ENCODE data around the gene TBPL1.

Gene TBPL1

DNA sequence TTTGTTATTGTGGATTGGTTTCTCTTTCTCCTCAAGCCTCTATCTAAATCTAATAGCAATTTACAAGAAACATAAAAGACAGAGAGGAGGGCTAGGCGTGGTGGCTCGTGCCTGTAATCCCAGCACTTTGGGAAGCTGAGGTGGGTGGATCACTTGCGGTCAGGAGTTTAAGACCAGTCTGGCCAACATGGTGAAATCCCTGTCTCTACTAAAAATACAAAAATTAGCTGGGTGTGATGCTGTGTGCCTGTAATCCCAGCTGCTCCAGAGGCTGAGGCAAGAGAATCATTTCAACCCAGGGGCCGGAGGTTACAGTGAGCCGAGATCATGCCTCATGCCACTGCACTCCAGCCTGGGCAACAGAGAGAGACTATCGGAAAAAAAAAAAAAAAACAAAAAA is 52.8 kb downstream of the TBPL1 start:
- DNase-seq (ENCODE audit: low read depth, low spot score) = no peak

DNA sequence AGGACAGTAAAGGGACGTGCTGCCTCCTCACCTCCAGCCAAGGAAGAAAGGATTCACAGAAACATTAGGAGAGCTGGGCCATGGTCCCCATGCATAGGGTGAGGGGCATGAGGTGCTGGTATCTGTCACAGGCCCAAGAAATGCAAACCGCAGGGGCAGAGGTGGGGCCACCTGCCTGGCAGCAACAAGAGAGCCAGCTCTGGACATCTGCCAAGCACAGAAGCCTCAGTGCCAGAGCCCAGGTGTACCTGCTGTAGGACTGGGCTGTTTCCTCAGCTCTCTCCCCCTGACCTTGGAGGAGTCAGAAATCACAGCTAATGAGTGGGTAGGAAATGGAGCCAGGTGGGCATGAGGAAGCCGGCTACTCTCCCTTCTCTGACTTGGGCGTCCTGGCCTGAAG is 54.1 kb downstream of the TBPL1 start:
- no peak for DNase-seq (ENCODE audit: low read depth, low spot score)

DNA sequence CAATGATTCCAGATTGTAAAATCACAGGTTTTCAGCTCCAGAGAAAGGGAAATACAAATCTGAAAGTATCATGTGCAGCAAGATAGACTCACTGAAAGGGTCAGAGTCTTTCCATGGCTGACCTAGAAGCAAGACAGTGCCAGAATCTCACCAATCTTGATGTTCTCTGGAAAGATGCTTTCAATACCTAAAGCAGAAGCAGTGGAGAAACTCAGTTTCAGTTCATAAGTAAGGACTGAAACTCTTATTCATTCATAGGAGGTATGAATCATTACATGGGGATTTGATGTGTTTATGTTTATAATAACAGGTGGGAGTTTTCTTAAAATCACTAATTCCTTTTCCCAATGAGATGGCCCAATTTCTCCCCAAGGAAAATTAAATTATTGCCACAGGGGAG is 56.9 kb downstream of the TBPL1 start:
- no peak for DNase-seq (ENCODE audit: low read depth, low spot score)

DNA sequence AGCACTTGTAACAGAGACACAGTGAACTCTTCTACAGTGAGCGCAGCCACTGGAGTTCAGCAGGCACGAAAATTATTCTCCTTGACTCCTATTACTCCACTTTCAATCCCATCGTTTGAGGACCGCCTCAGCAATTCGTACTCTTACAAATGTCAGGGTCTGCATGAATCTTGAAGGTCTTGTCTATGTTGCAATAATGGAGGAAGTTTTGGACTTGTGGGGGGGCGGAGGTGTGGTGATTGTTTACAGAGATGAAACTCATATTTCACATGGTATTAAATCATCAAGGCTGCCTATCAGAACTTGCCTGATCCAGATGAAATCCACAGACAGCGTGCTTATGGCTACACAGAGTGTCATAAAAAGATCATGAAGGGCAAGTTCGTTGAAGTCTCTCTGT is 57.4 kb downstream of the TBPL1 start:
- DNase-seq (ENCODE audit: low read depth, low spot score) = no peak

DNA sequence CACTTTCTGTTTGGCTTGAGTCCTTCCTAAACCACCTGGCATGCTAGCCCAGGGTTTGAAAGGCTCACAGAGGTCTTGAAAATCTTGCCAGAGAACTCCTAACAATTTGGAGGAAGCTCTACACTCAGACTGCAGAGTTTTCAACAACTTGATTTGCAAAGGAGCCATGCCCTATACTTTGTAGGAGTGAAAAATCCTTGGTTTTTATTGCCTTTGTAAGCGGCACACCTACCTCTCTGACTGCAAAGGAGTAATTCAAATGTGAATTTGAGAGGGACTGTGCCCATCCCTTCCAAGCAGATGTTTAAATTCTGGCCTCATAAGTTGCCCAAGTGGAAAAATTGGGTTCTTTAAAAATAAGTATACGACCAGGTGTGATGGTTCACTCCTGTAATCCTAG is 58.0 kb downstream of the TBPL1 start:
- no peak for DNase-seq (ENCODE audit: low read depth, low spot score)

DNA sequence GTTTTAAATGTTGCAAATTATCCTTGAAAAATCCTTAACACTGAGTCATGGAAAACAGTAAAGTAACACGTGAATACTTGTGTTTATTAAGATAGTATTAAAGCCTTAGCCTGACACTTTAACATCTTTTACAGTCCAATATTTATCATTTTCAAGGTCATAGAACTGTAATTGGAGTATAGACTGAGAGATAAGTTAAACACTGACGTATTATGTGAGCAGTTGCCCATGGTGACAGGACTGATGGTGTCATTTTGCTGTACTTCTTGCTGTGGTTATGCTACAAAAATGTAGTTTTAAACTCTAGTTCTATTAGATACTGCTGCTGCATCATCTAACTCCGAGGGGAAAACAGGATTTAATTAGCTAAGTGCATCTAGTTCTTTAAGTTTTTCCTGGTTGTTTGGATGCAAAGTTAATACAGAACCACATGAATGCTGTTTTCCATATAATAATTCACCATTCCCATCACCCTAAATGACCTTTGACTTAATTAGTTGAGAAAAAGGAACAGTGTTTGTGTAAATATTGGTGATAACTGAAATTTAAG is 61.6 kb downstream of the TBPL1 start:
- DNase-seq (ENCODE audit: low read depth, low spot score) = no peak

DNA sequence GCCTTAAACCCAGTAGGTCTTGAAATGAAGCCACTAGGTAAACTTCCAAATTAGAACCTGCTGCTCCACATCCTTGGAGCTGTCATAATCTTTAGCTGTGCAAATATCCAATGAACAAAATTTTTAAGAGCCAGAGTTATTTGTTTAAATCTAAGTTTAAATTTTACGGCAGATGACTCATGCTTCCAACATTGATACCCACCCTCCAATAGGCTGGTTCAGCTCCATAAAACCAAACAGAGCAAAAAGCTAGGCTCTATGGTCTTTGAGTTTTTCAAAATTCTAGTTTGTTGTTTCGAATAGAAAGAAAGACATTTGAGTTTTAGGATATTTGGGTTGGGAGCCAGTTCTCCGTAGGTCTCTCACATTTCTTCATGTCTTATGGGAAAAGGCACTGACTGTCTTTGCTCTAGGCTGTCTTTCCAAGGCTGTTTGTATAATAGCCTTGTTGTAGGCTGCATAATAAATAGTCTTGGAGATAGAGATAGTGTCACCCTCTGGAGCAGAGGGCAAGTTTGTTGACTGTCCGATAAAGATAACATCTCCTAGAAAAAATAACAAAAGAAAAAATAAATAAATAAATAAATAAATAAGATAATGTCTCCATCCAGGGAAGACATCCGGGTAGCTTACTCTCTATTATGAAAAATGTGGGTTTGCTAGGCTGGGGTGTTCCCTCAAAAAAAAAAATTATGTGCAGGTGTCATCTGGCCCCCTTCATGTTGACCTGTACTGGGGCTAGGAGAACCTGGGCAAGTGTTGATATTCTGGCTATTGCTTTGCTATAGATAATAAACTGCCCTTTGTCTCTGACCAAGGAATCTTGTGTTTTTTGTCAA is 62.9 kb downstream of the TBPL1 start:
- DNase-seq (ENCODE audit: low read depth, low spot score) = no peak

DNA sequence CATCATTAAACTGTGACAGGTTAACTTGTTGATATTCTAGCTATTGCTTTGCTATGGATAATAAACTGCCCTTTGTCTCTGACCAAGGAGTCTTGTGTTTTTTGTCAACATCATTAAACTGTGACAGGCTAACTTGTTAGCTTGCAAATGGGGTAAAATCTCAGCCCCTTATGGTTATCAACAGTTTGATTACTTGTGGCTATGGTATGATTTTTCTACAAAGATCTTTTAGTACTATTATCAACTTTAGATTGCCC is 63.5 kb downstream of the TBPL1 start:
- DNase-seq (ENCODE audit: low read depth, low spot score) = no peak

DNA sequence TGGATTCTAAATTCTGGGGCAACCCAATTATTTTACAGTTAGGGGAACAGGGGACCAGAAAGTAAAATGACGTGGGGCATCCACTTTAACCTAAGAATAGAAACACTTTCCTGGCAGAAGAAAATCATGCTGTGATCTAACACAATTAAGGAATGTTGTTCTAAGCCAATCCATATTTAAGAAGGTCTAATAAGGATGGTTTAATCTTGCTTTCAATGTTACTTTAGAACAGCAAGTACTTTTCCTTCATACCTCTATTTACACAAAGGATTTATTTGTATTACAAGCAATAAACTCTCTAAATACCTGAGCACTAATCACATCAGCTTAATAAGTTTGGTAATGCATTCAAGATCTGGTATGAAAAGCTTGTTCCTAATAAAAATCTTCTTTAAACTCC is 67.0 kb downstream of the TBPL1 start:
- no peak for DNase-seq (ENCODE audit: low read depth, low spot score)

DNA sequence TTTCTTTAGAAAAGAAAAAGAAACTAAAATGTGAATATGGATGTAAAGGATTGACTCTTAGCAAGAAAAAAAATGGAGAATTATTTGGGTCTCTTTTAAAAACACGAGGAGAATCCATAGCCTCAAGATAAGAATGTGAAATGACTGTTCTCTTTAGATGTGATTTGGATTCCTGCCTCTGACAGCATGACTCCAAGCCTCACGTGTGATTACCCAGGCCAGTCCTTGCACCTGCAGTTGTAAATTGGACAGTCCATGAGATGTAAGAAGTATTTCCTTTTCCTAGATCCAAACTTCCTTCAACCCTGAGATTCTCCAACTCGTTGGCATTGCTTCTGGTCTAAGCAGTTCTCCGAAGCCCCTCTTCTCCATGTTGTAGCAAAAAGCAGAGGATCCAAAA is 67.5 kb downstream of the TBPL1 start:
- no peak for DNase-seq (ENCODE audit: low read depth, low spot score)

DNA sequence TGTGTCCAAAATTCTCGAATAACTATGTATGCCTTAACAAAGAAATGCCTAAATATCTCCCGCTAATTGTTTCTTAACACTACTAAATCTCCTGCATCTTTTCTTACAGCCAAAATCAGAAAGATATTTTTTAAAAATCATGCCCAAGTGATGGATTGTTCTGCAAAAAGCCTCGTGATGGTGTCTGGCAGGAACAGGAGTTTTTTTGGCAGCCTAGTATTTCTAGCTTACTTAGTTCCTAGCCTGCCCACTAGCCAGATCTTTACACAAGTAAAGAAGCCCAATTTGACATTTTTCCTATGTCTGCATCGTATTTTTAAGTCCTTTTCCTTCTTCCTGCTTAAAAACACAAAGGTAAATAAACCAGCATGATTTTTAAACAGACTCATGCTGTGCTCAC is 67.9 kb downstream of the TBPL1 start:
- DNase-seq (ENCODE audit: low read depth, low spot score) = no peak

DNA sequence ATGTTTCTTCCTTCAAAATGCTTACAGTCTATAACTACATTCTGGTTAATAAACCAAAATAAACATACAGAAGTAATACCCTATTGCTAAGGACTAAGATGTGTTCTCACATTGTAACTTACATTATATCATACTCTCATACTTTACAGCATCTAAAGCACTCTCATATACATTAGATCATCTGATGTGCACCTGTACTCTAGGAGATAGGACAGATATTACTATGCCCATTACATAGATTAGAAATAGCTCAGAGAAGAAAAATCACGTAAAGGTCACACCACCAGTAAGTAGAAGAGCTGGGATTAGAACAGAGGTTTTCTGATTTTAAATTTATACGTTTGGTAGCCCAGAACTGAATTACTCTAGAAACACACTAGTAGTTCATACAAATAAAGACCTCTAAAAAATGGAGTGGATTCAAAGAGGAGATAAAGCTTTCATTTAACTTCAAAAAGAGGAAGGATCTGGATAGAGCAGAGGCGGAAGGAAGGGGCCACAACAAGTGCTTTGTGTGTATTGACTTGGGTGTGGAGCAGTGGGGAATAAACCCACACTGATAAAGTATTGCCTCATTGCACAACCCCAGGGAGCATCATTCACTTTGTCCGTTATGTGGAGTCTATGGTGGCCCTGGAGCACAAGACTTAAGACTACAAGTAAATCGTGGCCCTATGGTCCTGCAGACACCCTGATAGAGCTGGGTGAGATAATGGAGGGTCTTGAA is 68.5 kb downstream of the TBPL1 start:
- DNase-seq (ENCODE audit: low read depth, low spot score) = no peak

DNA sequence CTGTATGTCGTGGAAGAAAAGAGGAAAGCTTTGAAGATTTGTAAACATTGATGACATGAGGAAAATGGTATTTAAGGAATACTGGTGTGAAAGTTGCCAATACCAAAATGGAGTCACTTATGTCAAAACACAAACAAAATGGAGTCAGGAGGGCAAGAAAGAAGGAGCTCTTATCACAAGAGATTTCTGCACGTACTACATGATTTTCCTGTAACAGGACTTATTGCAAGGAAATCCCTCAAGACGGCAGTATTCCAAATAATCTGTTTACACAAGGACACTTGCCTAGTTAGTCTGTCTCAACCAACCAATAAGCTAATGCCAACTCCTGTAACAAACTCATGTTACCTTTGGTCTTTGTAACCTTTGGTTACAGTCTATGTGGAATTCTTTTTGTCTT is 69.6 kb downstream of the TBPL1 start:
- DNase-seq (ENCODE audit: low read depth, low spot score) = no peak

DNA sequence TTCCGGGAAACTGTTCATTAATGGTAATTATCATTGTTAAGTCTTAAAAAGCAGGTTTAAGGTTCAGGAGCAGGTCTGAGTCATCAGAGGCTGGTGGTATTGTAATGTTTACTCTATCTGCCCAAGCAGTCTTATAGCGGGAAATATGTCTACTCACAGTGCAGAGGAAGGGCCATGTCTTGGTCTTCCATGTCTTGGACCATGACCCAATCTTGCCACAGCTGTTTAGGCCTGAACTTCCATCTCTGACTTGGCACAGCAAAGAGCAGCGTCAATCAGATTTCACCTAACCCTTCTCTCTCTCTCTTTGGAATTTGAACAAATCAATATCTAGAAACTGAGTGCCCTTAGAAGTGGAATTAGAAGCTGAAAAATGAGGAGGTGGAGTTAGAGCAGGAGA is 73.6 kb downstream of the TBPL1 start:
- no peak for DNase-seq (ENCODE audit: low read depth, low spot score)

DNA sequence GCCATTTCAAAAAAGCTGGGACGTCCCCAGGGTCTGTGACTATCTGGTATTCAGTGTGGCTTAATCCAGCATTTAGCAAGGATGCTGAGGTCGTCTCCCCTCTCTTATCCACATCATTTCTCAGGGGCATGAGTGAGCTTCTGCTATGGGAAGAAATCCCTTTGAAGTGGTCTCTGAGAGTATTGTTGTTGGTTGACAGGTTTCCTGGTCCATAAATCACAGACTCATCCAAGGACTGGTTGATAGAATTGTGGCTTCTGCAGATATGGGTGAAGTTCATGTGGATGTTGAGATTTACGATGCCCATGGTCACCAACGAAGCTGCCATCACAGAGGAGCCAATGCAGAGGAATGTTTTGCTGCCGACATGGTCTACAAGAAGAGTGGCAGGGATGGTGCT is 75.4 kb downstream of the TBPL1 start:
- DNase-seq (ENCODE audit: low read depth, low spot score) = no peak

DNA sequence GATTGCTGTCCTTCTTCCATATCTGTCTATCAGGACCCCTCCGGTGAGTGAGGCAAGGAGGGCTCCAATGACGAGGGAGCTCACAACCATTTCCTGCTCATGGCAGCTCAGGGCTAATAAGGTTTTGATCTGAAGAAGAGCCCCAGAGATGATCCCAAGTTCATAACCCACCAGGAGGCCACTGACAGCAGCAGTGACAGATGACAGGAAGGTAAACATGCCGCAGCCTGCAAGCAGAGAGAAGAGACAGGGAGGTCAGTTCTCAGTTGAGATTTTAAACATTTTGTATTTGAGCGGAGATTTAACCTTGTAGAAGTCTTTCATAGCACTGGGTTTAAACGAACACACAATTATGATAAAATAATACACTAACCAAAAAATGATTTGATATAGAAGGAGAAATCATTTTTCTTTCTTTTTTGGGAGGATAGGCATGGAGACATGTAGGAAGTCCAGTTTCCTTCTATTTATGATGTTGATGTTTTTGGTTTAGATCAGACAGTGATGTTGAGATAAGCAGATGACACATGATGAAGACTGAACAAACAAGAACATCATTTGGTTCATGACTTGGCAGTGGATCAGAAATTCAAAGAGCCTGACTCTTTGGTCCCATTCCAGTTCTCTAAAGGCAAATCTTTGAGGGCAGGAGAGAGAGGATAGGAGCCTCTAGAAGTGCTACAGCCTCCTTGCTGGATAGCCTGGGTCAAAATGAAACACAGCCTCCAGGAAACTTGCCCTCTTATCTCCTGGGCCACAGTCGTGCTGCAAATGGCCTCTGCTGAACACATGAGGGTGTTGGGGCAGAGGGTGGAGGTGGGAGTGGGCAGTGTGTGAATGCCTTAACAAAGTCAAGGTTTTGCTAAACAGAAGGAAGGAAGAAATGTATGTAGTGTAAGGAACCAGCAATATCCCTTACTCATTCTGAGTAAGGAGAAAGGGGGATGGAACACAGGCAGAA is 76.8 kb downstream of the TBPL1 start:
- DNase-seq (ENCODE audit: low read depth, low spot score) = peak; percentile 45

DNA sequence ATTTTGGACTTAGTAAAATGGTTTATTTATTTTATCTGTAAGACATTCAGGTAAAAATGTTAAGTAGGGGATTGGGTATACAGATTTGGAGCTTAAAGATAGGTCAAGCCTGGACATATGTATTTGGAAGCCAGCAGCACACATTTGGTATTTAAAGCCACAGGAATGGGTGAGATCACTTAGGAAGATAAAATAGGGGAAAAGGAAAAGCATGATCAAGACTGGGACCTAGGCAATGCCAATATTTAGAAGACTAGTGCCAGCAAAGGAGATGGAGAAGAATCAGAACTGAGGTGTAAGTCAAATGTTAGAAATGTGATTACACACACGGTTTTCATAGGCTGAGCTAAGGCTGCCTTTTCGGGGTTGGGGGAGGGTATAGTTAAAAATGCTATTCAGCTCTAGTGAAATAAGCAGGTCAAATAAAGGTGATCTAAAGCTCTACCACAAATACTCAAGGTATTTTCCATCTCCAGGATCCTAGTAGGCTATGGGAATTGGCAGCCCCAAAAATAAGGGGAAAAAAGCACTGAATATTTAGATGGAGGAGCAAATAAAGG is 78.8 kb downstream of the TBPL1 start:
- no peak for DNase-seq (ENCODE audit: low read depth, low spot score)

DNA sequence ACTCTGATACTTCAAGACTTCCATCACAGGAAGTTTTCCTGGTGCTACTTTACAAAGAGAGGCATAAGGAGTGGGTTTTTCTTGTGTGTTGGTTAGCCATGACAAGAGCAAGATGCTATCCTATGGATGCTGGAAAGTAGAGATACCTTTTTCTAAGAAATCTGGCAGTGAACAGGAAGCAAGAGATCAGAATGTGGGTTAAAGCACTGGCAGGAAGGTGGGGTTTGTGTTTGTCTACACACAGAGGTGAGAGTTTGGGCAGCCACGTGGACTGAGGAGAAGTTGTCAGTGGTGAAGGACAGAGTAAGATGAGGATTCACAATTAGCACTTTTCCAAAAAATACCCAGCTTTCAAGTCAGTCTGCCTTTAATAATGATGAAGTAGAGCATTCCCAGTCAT is 81.5 kb downstream of the TBPL1 start:
- DNase-seq (ENCODE audit: low read depth, low spot score) = no peak

DNA sequence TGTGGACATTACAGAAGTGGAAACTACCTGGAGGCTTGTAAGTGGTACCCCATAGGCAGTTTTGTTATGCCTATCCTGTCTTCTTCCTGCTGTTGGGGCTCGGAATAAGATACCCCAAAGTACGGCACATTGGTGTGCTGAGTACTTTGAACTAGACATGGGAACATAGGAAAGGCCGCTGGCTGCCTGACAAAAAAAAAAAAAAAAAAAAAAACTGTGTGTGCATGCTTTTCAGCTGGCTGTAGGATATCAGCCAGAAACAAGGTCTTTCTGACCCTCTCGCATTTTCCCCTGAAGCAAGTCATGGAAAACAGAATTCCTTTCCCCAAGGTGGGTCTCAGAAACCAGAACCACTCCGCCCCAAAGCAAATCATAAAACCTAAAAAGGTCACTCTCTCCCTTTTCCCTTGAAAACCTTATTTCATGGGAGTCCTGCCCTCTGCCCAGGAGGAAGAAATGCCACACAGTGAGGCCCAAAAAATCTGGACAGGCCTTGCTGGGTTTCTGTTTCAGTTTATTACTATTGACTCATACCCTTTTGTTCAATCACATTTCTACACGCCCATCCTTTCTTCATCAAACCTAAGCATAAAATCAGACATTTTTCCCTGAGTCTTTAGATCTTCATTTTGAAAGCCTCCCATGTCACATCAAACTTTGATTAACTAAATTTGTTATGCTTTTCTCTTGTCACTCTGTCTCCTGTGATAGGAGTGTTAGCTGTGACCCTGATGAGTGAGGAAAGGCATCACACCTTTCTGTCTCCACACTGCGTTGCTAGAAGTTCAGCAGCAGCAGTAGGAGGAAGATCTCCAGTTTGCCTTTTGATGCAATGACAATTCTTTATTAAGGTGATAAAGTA is 82.2 kb downstream of the TBPL1 start:
- no peak for DNase-seq (ENCODE audit: low read depth, low spot score)

DNA sequence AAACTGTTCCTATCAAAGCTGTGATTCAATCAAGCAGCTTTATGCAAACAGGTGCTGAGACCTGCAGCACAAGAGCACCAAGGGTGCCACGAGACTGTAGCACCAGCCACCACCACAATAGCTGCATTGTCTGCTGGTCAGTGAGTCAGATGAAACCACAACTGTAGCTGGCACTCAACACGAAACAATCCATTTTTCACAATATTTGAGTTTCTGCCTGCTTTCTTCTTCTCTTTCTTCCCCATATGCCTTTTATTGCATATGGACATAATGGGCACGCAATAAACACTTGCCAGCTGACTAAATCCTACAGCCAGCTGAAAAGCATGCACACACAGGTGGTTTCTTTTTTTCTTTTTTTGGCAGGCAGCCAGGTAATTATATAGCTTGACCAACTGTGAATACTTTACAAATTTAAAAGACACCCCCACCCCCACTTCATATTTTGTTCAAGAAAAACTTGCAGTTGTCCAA is 82.8 kb downstream of the TBPL1 start:
- no peak for DNase-seq (ENCODE audit: low read depth, low spot score)

DNA sequence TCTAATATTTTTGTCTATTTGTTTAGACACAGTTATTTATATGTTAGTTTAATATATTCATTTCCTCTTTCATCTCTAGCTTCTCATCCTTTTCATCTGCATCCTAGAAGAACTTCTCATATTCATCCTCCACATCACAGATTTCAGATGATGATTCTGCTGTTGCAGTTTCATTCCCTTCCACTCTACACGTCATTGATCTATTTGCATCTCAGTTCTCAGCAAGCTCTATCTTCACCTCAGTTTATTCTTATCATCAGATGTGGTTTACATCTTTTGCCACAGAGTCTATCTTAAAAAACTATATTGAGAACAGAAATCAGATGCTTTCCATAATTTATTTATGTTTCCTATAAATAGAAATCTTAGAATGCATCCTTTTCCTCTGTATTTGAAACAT is 86.1 kb downstream of the TBPL1 start:
- DNase-seq (ENCODE audit: low read depth, low spot score) = no peak
